Measurements from ENCODE around the gene MX1.

- TF ChIP-seq POLR2A (IDR thresholded peaks at IDR 0.05; ENCODE audit: insufficient read depth in 1 of 2, low read depth in 2 of 2, low read length in 2 of 2) (no peak), HDAC2 (CRISPR knock-in tag; IDR thresholded peaks at IDR 0.05) (no peak), POLR2AphosphoS5 (IDR thresholded peaks at IDR 0.05; ENCODE audit: low read depth, low read length) (no peak), TAF1 (CRISPR knock-in tag; IDR thresholded peaks at IDR 0.05) (no peak), GABPA (IDR thresholded peaks at IDR 0.05; ENCODE audit: low read depth, low read length) (no peak), GABPA (CRISPR knock-in tag; IDR thresholded peaks at IDR 0.05; ENCODE audit: low read depth) (no peak), XRCC5 (optimal IDR thresholded peaks at IDR 0.05; ENCODE audit: low read length) (no peak), RELA (CRISPR knock-in tag; IDR thresholded peaks at IDR 0.05) (no peak), MAZ (IDR thresholded peaks at IDR 0.05; ENCODE audit: borderline replicate concordance, low read depth, low read length) (no peak), MAZ (CRISPR knock-in tag; IDR thresholded peaks at IDR 0.05; ENCODE audit: low read depth) (no peak), HNF4G (IDR thresholded peaks at IDR 0.05; ENCODE audit: borderline replicate concordance, low read depth, low read length) (no peak), HNF4G (CRISPR knock-in tag; IDR thresholded peaks at IDR 0.05; ENCODE audit: borderline replicate concordance, low read depth) (no peak), ARHGAP35 (CRISPR knock-in tag; IDR thresholded peaks at IDR 0.05; ENCODE audit: borderline replicate concordance) (no peak)
- TF ChIP-seq, protein P1, sequence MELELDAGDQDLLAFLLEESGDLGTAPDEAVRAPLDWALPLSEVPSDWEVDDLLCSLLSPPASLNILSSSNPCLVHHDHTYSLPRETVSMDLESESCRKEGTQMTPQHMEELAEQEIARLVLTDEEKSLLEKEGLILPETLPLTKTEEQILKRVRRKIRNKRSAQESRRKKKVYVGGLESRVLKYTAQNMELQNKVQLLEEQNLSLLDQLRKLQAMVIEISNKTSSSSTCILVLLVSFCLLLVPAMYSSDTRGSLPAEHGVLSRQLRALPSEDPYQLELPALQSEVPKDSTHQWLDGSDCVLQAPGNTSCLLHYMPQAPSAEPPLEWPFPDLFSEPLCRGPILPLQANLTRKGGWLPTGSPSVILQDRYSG (CRISPR knock-in tag; IDR thresholded peaks at IDR 0.05) = no peak
Observed at GRCh38 chr21:41378849-41379248, 47.2 kb upstream of the MX1 start.

All from HepG2 (cell line).